Esophagus muscularis mucosa (tissue), 4 donors: ENCODE data around the gene CST7.

Experiments
- CTCF ChIP-seq, 3 experiments: fragments of 200-600 bp in 2 of 3; fragments of 450-650 bp in 1 of 3; sonication (generic) in 2 of 3; IDR thresholded peaks; one replicate each; pipeline ENCODE4 v1.5.1; 2017 to 2019; ENCODE audit warnings: antibody characterized with exemption in 3 of 3, mild to moderate bottlenecking in 2 of 3, moderate library complexity in 1 of 3
- EP300 ChIP-seq: sonication (generic); formaldehyde crosslinking; IDR thresholded peaks from one replicate; pipeline ENCODE4 v1.6.1; 2017; ENCODE audit warnings: antibody characterized with exemption
- POLR2A ChIP-seq: fragments of 450-650 bp; IDR thresholded peaks from one replicate; pipeline ENCODE4 v1.6.1; 2017; ENCODE audit warnings: antibody characterized with exemption, moderate library complexity, mild to moderate bottlenecking, low read depth
- POLR2AphosphoS5 ChIP-seq, 2 donors: sonication (generic); formaldehyde crosslinking; IDR thresholded peaks; one replicate each; pipeline ENCODE4 v1.6.1; 2017; ENCODE audit warnings: antibody characterized with exemption in 2 of 2

- TF ChIP-seq POLR2A (no peak), CTCF (IDR thresholded peaks at IDR 0.05) (no peak), POLR2AphosphoS5 (IDR thresholded peaks at IDR 0.05) (no peak), EP300 (no peak)
Measured at GRCh38 chr20:24964506-24964840, 15.4 kb downstream of the CST7 start.
